Adrenal gland (tissue), 12 donors: ENCODE results near the gene UNC93B1. TPM values are rescaled to one million over a fixed set of nuclear protein-coding genes. Genes with fewer than 3 reads are reported as not detected.

Experiments
- DNase-seq, 7 donors: peaks; one replicate each; pipeline ENCODE4 v3.0.0-alpha.2; 2019 to 2020
- H3K27ac ChIP-seq, 5 donors: fragments of 200-600 bp; sonication (generic) in 4 of 5; 1 replicate in 3 of 5; 2 replicates in 2 of 5; pipeline versions ENCODE4 v1.5.1 to v1.8.0; 2016 to 2020; ENCODE audit warnings: mild to moderate bottlenecking in 1 of 5
- H3K27me3 ChIP-seq: fragments of 200-600 bp; 2 replicates; pipeline ENCODE4 v1.8.0; 2021
- H3K36me3 ChIP-seq, 2 donors: fragments of 200-600 bp; replicated peaks in 1 of 2; 1 replicate in 1 of 2; 2 replicates in 1 of 2; pipeline versions ENCODE4 v1.5.1 to v1.8.0; 2018 to 2022
- H3K4me1 ChIP-seq, 2 donors: fragments of 200-600 bp; replicated peaks in 1 of 2; 1 replicate in 1 of 2; 2 replicates in 1 of 2; pipeline versions ENCODE4 v1.5.1 to v1.8.0; 2018 to 2021
- H3K4me3 ChIP-seq, 4 donors: fragments of 200-600 bp; sonication (generic) in 3 of 4; one replicate each; pipeline ENCODE4 v1.5.1; 2016 to 2018
- H3K9me3 ChIP-seq, 3 donors: fragments of 200-600 bp; sonication (generic) in 1 of 3; replicated peaks in 1 of 3; 1 replicate in 2 of 3; 2 replicates in 1 of 3; pipeline versions ENCODE4 v1.5.1 to v1.8.0; 2016 to 2021
- CTCF ChIP-seq, 6 experiments: fragments of 450-650 bp in 4 of 6; fragments of 200-600 bp in 2 of 6; sonication (generic) in 1 of 6; IDR thresholded peaks; 1 replicate in 5 of 6; 2 replicates in 1 of 6; pipeline versions ENCODE4 v1.5.1 to v1.8.0; 2016 to 2021; ENCODE audit warnings: antibody characterized with exemption in 6 of 6, mild to moderate bottlenecking in 2 of 6, moderate library complexity in 1 of 6
- POLR2A ChIP-seq, 2 donors: fragments of 450-650 bp; IDR thresholded peaks; one replicate each; pipeline ENCODE4 v1.6.1; 2017; ENCODE audit warnings: antibody characterized with exemption in 2 of 2, mild to moderate bottlenecking in 2 of 2, moderate library complexity in 1 of 2
- WGBS, 4 donors: extraction: QIAGEN DNeasy Blood & Tissue Kit in 2 of 4; methylation state at CpG; one replicate each; pipeline versions ENCODE4 v1.1.5 to v1.1.7; 2013 to 2017; 5-methylcytosine and 5-hydroxymethylcytosine counted together
- intact Hi-C, 2 donors: fragments of 100-400 bp; cut with DNase I; formaldehyde crosslinking; loops; one replicate each; pipeline versions ENCODE4 v1.14.1 to v1.15.0; 2022 to 2023
- polyA plus RNA-seq, 3 donors: library from polyadenylated mRNA; stranded (reverse); fragments of 200-250 nt in 2 of 3; fragments of 350-450 nt in 1 of 3; fragmentation: Illumina TruSeq in 1 of 3; extraction: RNeasy Lipid Tissue Mini Kit (QIAGEN cat#74804) in 1 of 3; gene quantifications; one replicate each; pipeline ENCODE4 v1.2.3, GENCODE V29; 2013 to 2014
- total RNA-seq, 9 donors: library from RNA; depleted of rRNA in 4 of 9; stranded (reverse); fragments of >200 nt in 4 of 9; fragments of 120-200 nt in 1 of 9; fragmentation: NEBNext Ultra II Directional in 1 of 9; extraction: Animal tissue kit (Norgen Biotek cat#: 25700) in 1 of 9; gene quantifications; one replicate each; pipeline versions ENCODE4 v1.1.0 to v1.2.4, GENCODE V29; 2013 to 2023
- donor health status: healthy with polysubstance abuse.
- donor health status: Bipolar disorder and iron deficiency.
- donor health status: DM: yes; HTN: yes; CAD: no.
- donor health status: DM: no; HTN: no; CAD: no.
- donor health status: DM: no; HTN: no; CAD: no.
- donor health status: DM: yes; HTN: yes; CAD: no.

The UNC93B1 gene
- total and polyA plus RNA-seq, 12 donors, result 4.3 to 81.2 (median 57.3) TPM

- no peak overlapping the region for H3K27ac ChIP-seq
- intact Hi-C loops, result loop anchor here in 1 of 2 donors (10.0 kb wide), 1 partner anchor 187 kb away; no protein-coding TSS in a partner anchor
- no peaks in the 10 kb centered on the region for H3K27me3 ChIP-seq
- 58 to 69% (median 61%) methylated on average over 22 to 27 of the region's 27 CpGs for WGBS, 4 donors
- no peak overlapping the region for H3K4me3 ChIP-seq
- TF ChIP-seq CTCF (IDR thresholded peaks at IDR 0.05), result no peak
- no peak for TF ChIP-seq POLR2A (IDR thresholded peaks at IDR 0.05)
- H3K4me1 ChIP-seq, result peaks cover 24 to 54% of the 10 kb centered on the region in 2 donors
- no peaks in the 10 kb centered on the region for H3K9me3 ChIP-seq
- no peak for DNase-seq
- H3K36me3 ChIP-seq, result peaks cover 0 to 5% of the 10 kb centered on the region in 2 donors
These were observed 14.3 kb upstream of the UNC93B1 start for GRCh38 chr11:68017980-68018729.

- Histone ChIP-seq H3K4me3 (no peak overlapping the region), H3K27me3 (no peaks in the 10 kb centered on the region), H3K9me3 (no peaks in the 10 kb centered on the region), H3K27ac (peak overlapping the region in 3 of 5 donors; percentile 34 to 59 (median 41)), H3K4me1 (peaks cover 29 to 62% of the 10 kb centered on the region in 2 donors), H3K36me3 (peaks cover 0 to 5% of the 10 kb centered on the region in 2 donors)
- intact Hi-C loops, result loop anchor here in 1 of 2 donors (10.0 kb wide), 1 partner anchor 188 kb away; no protein-coding TSS in a partner anchor
- WGBS, 4 donors, result 35 to 67% (median 46%) methylated on average over 13 to 16 of the region's 16 CpGs
- DNase-seq, result peak in 1 of 7 donors; percentile 63
- TF ChIP-seq CTCF (IDR thresholded peaks at IDR 0.05), result no peak
- TF ChIP-seq POLR2A (IDR thresholded peaks at IDR 0.05), result no peak
These were observed 13.3 kb upstream of the UNC93B1 start for GRCh38 chr11:68016904-68017817.

- intact Hi-C loops, result loop anchor here in 1 of 2 donors (10.0 kb wide), 1 partner anchor 188 kb away; no protein-coding TSS in a partner anchor
- Histone ChIP-seq H3K4me3 (no peak overlapping the region), H3K36me3 (no peaks in the 10 kb centered on the region), H3K9me3 (no peaks in the 10 kb centered on the region), H3K4me1 (peaks cover 36 to 71% of the 10 kb centered on the region in 2 donors), H3K27ac (peak overlapping the region in 3 of 5 donors; percentile 34 to 59 (median 41)), H3K27me3 (no peaks in the 10 kb centered on the region)
- 51 to 70% (median 64%) methylated on average over 10 to 13 of the region's 13 CpGs for WGBS, 4 donors
- DNase-seq, result peak in 1 of 7 donors; percentile 32
- TF ChIP-seq CTCF (IDR thresholded peaks at IDR 0.05), result peak in 2 of 6 experiments; percentile 19 to 22
- no peak for TF ChIP-seq POLR2A (IDR thresholded peaks at IDR 0.05)
These were observed 12.4 kb upstream of the UNC93B1 start for GRCh38 chr11:68016161-68016903.
